Sciatic nerve (tissue), 2 donors: ENCODE results near the gene ZNF260. TPM values are rescaled to one million over a fixed set of nuclear protein-coding genes. Genes with fewer than 3 reads are reported as not detected.

ENCODE experiments used
- ATAC-seq: fragments of 200-7000 bp; cut with Tn5 transposase; one replicate; pipeline ENCODE4 v1.9.1; 2020; ENCODE audit warnings: mild to moderate bottlenecking, moderate library complexity
- DNase-seq: peaks from one replicate; pipeline ENCODE4 v3.0.0-alpha.2; 2020; ENCODE audit warnings: low spot score
- intact Hi-C: fragments of 100-400 bp; cut with DNase I; formaldehyde crosslinking; loops from one replicate; pipeline ENCODE4 v1.14.2; 2022
- total RNA-seq: library from RNA; stranded (reverse); fragmentation: NEBNext Ultra II Directional; extraction: Animal tissue kit (Norgen Biotek cat#: 25700); gene quantifications from one replicate; pipeline ENCODE4 v1.2.1, GENCODE V29; 2021
- donor health status: DM: no; HTN: no; CAD: no.
- donor health status: DM: no; HTN: no; CAD: no.

ZNF260 gene
- total RNA-seq, result 13.5 TPM

- DNase-seq (peak; percentile 98), ATAC-seq (peak; percentile 99)
- intact Hi-C loops, result no loop called here
Measured at GRCh38 chr19:36528194-36528920, at the start of gene ZNF260. ZNF260 (minus strand) TSS chr19:36528271; CDS start chr19:36515238, 13,033 bp downstream.

GRCh38 chr19:36577271-36577996 is 49.4 kb upstream of the ZNF260 start:
- intact Hi-C loops, result no loop called here
- ATAC-seq (no peak), DNase-seq (no peak)

DNA sequence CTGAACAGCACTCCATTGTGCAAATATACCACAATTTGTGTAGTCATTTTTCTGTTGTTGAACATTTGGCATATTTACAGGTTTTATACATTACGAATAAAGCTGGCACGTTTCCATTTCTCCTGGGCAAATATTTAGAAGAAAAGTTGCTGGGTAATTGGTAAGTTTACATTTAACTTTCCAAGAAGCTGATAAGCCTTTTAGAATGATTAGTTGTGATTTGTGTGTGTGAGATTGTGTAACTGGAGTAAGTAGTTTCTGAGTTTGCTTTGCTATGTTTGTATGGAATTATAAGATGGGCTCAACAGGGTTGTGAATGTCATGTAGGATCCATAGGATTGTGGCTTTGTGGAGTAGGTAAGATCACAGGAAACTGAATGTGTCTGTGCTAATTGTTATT is 46.7 kb upstream of the ZNF260 start:
- intact Hi-C loops, result no loop called here
- DNase-seq, result no peak
- ATAC-seq, result no peak

DNA sequence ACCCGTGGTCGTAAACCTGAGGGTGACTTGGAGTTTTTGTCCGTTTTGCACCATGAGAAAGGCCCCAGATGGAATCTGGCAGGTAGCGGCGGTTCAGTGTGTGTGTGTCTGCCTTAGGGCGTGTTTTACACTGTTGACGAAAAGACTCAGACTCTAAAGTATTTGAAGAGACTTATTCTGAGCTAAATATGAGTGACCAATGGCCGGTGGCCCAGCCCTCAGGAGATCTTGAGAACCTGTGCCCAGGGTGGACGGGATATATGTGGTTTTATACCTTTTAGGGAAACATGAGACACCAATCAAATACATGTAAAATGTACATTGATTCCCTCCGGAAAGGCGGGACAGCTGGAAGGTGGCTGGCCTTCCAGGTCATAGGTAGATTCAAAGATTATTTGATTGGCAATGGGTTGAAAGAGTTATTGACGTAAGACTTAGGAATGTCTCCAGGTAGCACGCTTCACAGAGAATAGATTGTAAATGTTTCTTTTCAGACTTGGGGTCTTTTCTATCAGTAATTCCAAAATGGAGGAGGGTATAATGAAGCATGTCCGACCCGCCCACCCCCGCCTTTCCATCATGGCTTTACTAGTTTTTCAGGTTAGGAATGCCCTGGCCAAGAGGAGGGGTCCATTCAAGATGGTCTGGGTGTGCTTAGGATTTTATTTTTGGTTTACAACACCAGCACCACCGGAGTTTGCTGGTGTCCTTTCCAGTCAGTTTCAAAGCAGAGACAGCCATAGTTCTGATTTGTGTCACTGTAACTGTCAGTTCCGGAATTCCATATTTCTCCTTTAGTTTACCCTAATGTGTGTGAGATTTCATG is 46.0 kb upstream of the ZNF260 start:
- intact Hi-C loops, result no loop called here
- DNase-seq, result no peak
- peak; percentile 17 for ATAC-seq

DNA sequence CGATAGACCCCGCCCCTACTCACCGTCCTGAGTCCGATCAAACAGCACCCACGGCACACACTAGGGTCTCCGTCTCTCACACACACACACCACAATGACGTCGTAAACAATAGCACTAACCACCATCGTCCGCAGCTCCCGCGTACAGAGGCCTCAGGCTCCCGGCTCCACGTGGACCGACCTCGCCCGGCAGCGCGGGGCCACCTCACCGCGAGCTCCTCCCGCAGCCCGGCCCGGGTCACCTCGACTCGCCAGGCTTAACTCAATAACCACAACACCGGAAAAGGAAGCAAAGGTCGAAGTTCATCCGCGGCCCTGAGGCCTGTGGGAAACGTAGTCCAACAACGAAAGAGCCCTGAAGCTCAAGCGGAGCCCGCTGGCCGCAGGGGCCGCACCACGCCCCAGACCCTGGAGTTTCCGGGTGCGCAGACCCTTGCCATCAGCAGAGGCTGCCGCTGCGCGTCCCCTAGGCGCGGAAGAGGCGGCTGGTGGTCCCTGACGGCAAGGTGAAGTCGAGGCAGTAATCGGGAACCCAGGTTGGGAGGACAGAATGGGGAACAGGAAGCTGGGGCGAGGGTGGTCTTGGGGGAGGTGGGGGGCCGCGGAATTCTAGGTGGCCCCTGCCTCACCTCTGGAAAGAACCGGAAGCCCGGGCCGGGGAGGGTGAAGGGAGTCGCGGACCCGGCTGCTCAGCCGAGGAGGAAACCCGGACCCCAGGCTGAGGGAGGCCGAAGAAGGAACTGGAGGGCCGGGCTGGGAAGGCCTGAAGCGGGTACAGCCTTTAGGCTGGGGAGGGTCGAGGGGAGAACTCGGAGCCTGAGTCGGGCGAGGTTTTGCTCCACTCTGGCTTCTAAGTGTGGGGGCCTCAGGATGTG is 45.2 kb upstream of the ZNF260 start, which contains the start of gene ZNF529:
TSS of gene ZNF529 (minus strand) at position 273 of the 875 bp plus-strand sequence. CDS start 946 bp downstream, outside the sequence.
- intact Hi-C loops, result no loop called here
- ATAC-seq (peak; percentile 100), DNase-seq (peak; percentile 91)

DNA sequence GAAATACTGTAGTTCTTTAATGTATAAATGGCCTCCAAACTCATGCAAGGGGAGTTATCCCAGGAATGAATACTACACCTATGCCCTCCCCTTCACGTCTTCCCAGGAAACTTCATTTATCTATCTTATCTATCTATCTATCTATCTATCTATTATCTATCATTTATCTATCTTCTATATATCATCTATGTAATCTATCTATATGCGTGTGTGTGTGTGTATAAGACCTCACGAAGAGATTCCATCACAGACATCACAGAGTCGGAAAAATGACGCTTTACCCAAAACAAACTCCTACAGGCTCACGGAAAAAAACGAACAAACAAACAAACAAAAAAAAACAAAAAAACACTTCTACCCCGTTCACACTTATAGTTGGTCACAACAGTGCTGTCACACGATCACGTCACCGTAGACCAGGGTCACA is 44.5 kb upstream of the ZNF260 start:
- ATAC-seq (no peak), DNase-seq (no peak)
- intact Hi-C loops, result no loop called here

DNA sequence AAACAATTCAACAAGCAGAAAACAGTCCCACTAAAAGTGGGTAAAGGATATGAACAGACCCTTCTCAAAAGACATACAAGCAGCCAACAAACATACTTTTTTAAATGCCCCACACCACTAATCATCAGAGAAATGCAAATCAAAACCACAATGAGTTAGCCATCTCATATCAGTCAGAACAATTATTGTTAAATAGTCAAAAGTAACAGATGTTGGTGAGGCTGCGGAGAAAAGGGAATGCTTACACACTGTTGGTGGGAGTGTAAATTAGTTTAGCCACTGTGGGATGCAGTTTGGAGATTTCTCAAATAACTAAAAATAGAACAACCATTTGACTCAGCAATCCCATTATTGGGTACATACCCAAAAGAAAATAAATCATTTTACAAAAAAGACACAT is 36.3 kb upstream of the ZNF260 start:
- no peak for DNase-seq
- no peak for ATAC-seq
- intact Hi-C loops, result no loop called here

GRCh38 chr19:36547001-36547732 is 19.1 kb upstream of the ZNF260 start:
- DNase-seq (no peak), ATAC-seq (no peak)
- intact Hi-C loops, result no loop called here

- intact Hi-C loops, result no loop called here
- DNase-seq (no peak), ATAC-seq (peak; percentile 6)
Measured at GRCh38 chr19:36528921-36529518, 949 bp upstream of the ZNF260 start.

- DNase-seq (no peak), ATAC-seq (no peak)
- intact Hi-C loops, result no loop called here
Measured at GRCh38 chr19:36527873-36528193, 238 bp downstream of the ZNF260 start.

DNA sequence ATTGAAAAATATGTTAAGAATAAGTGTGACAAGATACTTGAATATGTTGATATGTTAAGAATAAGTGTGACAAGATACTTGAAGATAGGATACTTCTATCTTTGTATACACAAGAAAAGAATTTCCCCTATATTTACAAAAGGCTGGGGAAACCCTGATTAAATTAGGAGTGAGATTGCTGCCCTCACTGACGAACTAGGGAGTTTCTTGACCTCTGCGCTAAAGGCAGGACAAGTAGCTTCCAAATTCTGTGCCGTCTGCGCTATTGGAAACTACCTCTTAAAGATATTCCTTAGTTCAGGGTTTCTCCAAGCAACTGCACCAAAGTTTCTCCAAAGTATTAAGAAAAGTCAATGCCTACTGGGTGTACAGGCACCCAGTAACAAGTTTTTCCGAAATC is 730 bp downstream of the ZNF260 start:
- intact Hi-C loops, result no loop called here
- ATAC-seq (no peak), DNase-seq (no peak)

- DNase-seq (no peak), ATAC-seq (no peak)
- intact Hi-C loops, result no loop called here
Measured at GRCh38 chr19:36526581-36526980, 1.5 kb downstream of the ZNF260 start.

- intact Hi-C loops, result no loop called here
- no peak for DNase-seq
- ATAC-seq, result no peak
Measured at GRCh38 chr19:36524617-36525016, 3.5 kb downstream of the ZNF260 start.

- DNase-seq, result no peak
- ATAC-seq, result no peak
- intact Hi-C loops, result no loop called here
Measured at GRCh38 chr19:36514012-36514612, 14.0 kb downstream of the ZNF260 start.

- ATAC-seq, result no peak
- intact Hi-C loops, result no loop called here
- no peak for DNase-seq
Measured at GRCh38 chr19:36508325-36508724, 19.7 kb downstream of the ZNF260 start.

DNA sequence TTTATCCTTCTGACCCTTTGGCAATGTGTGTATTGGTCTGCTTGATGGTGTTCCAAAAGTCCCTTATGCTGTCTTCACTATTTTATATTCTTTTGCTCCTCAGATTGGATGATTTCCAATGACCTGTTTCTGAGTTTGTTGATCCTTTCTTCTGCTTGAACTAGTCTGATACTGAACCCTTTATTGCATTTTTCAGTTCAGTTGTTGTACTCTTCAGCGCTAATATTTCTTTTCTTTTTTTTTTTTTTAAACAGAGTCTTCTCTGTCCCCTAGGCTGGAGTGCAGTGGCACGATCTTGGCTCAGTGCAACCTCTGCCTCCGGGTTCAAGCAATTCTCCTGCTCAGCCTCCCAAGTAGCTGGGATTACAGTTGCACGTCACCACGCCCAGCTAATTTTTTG is 26.1 kb downstream of the ZNF260 start:
- intact Hi-C loops, result no loop called here

GRCh38 chr19:36497001-36497400 is 31.1 kb downstream of the ZNF260 start:
- DNase-seq (no peak), ATAC-seq (no peak)
- intact Hi-C loops, result no loop called here

More for the DNA sequence above, 26.1 kb downstream of the ZNF260 start:
- no peak for DNase-seq
- ATAC-seq, result no peak
